GM23338 (cell line): ENCODE results near the gene HCK. TPM values are rescaled to one million over a fixed set of nuclear protein-coding genes. Genes with fewer than 3 reads are reported as not detected.

ENCODE experiments used
- ATAC-seq: fragments of 200-7000 bp; cut with Tn5 transposase; 3 replicates; pipeline ENCODE4 v1.9.1; 2020
- DNase-seq: peaks from one replicate; pipeline ENCODE4 v3.0.0-alpha.2; 2015; ENCODE audit warnings: low spot score
- H2AFZ ChIP-seq: fragments of 200-600 bp; sonication (generic); 2 replicates; pipeline ENCODE4 v1.8.0; 2016; ENCODE audit warnings: antibody characterized with exemption, mild to moderate bottlenecking, moderate library complexity
- H3F3A ChIP-seq: fragments of 200-600 bp; sonication (generic); replicated peaks from 2 replicates; pipeline ENCODE4 v1.8.0; 2017; ENCODE audit warnings: antibody characterized with exemption, mixed run types, low read depth
- H3K27ac ChIP-seq: fragments of 200-600 bp; sonication (generic); 2 replicates; pipeline ENCODE4 v1.6.1; 2016; ENCODE audit warnings: low read depth
- H3K27me3 ChIP-seq: fragments of 200-600 bp; sonication (generic); 2 replicates; pipeline ENCODE4 v1.8.0; 2016; ENCODE audit warnings: mild to moderate bottlenecking, mixed run types, moderate library complexity; ENCODE audit not compliant: insufficient read depth
- H3K36me3 ChIP-seq: fragments of 200-600 bp; sonication (generic); 2 replicates; pipeline ENCODE4 v1.8.0; 2016; ENCODE audit warnings: mild to moderate bottlenecking; ENCODE audit not compliant: insufficient read depth
- H3K4me1 ChIP-seq: fragments of 200-600 bp; sonication (generic); 2 replicates; pipeline ENCODE4 v1.8.0; 2016; ENCODE audit warnings: mild to moderate bottlenecking, moderate library complexity; ENCODE audit not compliant: insufficient read depth
- H3K4me2 ChIP-seq: fragments of 200-600 bp; sonication (generic); 2 replicates; pipeline ENCODE4 v1.7.1; 2017; ENCODE audit warnings: mixed run types
- H3K4me3 ChIP-seq: fragments of 200-600 bp; sonication (generic); 2 replicates; pipeline ENCODE4 v1.6.1; 2016; ENCODE audit warnings: mixed run types
- H3K79me2 ChIP-seq: fragments of 200-600 bp; sonication (generic); replicated peaks from 2 replicates; pipeline ENCODE4 v1.8.0; 2017; ENCODE audit warnings: mild to moderate bottlenecking; ENCODE audit not compliant: insufficient read depth
- H3K9me2 ChIP-seq: fragments of 200-600 bp; sonication (generic); 2 replicates; pipeline ENCODE4 v1.8.0; 2017; ENCODE audit not compliant: insufficient read depth
- H4K20me1 ChIP-seq: fragments of 200-600 bp; sonication (generic); replicated peaks from 2 replicates; pipeline ENCODE4 v1.8.0; 2017; ENCODE audit warnings: mild to moderate bottlenecking; ENCODE audit not compliant: insufficient read depth
- H3K27ac Mint-ChIP-seq: 2 replicates; pipeline ENCODE4 v1.8.0; 2020; ENCODE audit warnings: inconsistent platforms, mild to moderate bottlenecking, moderate library complexity, mixed read lengths
- H3K27me3 Mint-ChIP-seq: 3 replicates; pipeline ENCODE4 v1.8.0; 2022; ENCODE audit warnings: low read depth, mild to moderate bottlenecking, moderate library complexity, mixed read lengths, inconsistent platforms; ENCODE audit not compliant: insufficient read depth, poor library complexity
- H3K36me3 Mint-ChIP-seq: 3 replicates; pipeline ENCODE4 v1.8.0; 2021; ENCODE audit warnings: low read depth, mild to moderate bottlenecking, inconsistent platforms, moderate library complexity, mixed read lengths
- H3K4me1 Mint-ChIP-seq: 3 replicates; pipeline ENCODE4 v1.8.0; 2020; ENCODE audit warnings: mild to moderate bottlenecking, inconsistent platforms, mixed read lengths
- H3K4me3 Mint-ChIP-seq: 3 replicates; pipeline ENCODE4 v1.8.0; 2021; ENCODE audit warnings: moderate library complexity, mild to moderate bottlenecking, inconsistent platforms, mixed read lengths
- H3K9me3 Mint-ChIP-seq: 3 replicates; pipeline ENCODE4 v1.8.0; 2020; ENCODE audit warnings: moderate library complexity, mild to moderate bottlenecking, inconsistent platforms, mixed read lengths
- CREB1 ChIP-seq: fragments of 250-450 bp; sonication (Bioruptor Pico); IDR thresholded peaks from 2 replicates; pipeline ENCODE4 v1.5.0; 2020; ENCODE audit warnings: low read depth, mild to moderate bottlenecking, moderate library complexity
- JUNB ChIP-seq: IDR thresholded peaks from one replicate; pipeline ENCODE4 v1.6.1; 2016; ENCODE audit warnings: antibody characterized with exemption; ENCODE audit not compliant: unreplicated experiment
- NANOG ChIP-seq: IDR thresholded peaks from 2 replicates; pipeline ENCODE4 v1.6.1; 2016; ENCODE audit warnings: antibody characterized with exemption, borderline replicate concordance
- POLR2AphosphoS5 ChIP-seq: IDR thresholded peaks from 2 replicates; pipeline ENCODE4 v1.6.1; 2016; ENCODE audit warnings: antibody characterized with exemption, low read depth
- STAT1 ChIP-seq: IDR thresholded peaks from one replicate; pipeline ENCODE4 v1.6.1; 2016; ENCODE audit warnings: antibody characterized with exemption; ENCODE audit not compliant: unreplicated experiment
- ZNF331 ChIP-seq: fragments of 250-450 bp; sonication (Bioruptor Pico); IDR thresholded peaks from 2 replicates; pipeline ENCODE4 v1.5.0; 2020; ENCODE audit warnings: low read depth, mild to moderate bottlenecking, moderate library complexity
- polyA plus RNA-seq: library from polyadenylated mRNA; unstranded; fragments of >200 nt; fragmentation: Nextera tagmentation; extraction: Ambion mirVana; gene quantifications from 2 replicates; pipeline ENCODE4 v1.2.1, GENCODE V29; 2016
- total RNA-seq: library from RNA; depleted of rRNA; stranded (reverse); fragments of >200 nt; shearing (Covaris generic); gene quantifications from 2 replicates; pipeline ENCODE4 v1.2.3, GENCODE V29; 2014
- TF ChIP-seq, protein P1 (sequence below), 2 experiments: fragments of 200-600 bp in 1 of 2; sonication (generic) in 1 of 2; conservative IDR thresholded peaks; 2 replicates each; pipeline versions ENCODE4 v1.5.1 to v1.6.1; 2016 to 2017; ENCODE audit warnings: antibody characterized with exemption in 2 of 2, low read depth in 2 of 2, mild to moderate bottlenecking in 2 of 2, moderate library complexity in 1 of 2
- TF ChIP-seq, protein P2 (sequence below): IDR thresholded peaks from 2 replicates; pipeline ENCODE4 v1.6.1; 2016; ENCODE audit warnings: antibody characterized with exemption

The HCK gene
- total and polyA plus RNA-seq, 2 experiments from 2014 or later, result 0.97 TPM; not detected in 1

- Histone ChIP-seq H3K4me2 (no peak overlapping the region), H3K4me3 (no peak overlapping the region), H3K4me1 (no peaks in the 10 kb centered on the region), H4K20me1 (peaks cover 49% of the 10 kb centered on the region), H3K79me2 (no peaks in the 10 kb centered on the region), H3K9me2 (no peaks in the 10 kb centered on the region), H3K27ac (no peak overlapping the region), H2AFZ (no peak overlapping the region), H3K27me3 (no peaks in the 10 kb centered on the region), H3F3A (no peaks in the 10 kb centered on the region), H3K36me3 (peaks cover 62% of the 10 kb centered on the region)
- DNase-seq (no peak), ATAC-seq (no peak)
- Mint-ChIP-seq H3K4me1 (no peaks in the 10 kb centered on the region), H3K27ac (no peak overlapping the region), H3K36me3 (peaks cover 65% of the 10 kb centered on the region), H3K4me3 (no peak overlapping the region), H3K9me3 (no peaks in the 10 kb centered on the region; the same call in 2 of the 3 replicates), H3K27me3 (peaks cover 4% of the 10 kb centered on the region)
- TF ChIP-seq JUNB (no peak), NANOG (no peak), STAT1 (no peak)
- TF ChIP-seq, protein P1, sequence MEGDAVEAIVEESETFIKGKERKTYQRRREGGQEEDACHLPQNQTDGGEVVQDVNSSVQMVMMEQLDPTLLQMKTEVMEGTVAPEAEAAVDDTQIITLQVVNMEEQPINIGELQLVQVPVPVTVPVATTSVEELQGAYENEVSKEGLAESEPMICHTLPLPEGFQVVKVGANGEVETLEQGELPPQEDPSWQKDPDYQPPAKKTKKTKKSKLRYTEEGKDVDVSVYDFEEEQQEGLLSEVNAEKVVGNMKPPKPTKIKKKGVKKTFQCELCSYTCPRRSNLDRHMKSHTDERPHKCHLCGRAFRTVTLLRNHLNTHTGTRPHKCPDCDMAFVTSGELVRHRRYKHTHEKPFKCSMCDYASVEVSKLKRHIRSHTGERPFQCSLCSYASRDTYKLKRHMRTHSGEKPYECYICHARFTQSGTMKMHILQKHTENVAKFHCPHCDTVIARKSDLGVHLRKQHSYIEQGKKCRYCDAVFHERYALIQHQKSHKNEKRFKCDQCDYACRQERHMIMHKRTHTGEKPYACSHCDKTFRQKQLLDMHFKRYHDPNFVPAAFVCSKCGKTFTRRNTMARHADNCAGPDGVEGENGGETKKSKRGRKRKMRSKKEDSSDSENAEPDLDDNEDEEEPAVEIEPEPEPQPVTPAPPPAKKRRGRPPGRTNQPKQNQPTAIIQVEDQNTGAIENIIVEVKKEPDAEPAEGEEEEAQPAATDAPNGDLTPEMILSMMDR (conservative IDR thresholded peaks at IDR 0.05; ENCODE audit: low read depth in 2 of 2), result no peak
These were observed 87.9 kb downstream of the HCK start for GRCh38 chr20:32139947-32140346.

DNA sequence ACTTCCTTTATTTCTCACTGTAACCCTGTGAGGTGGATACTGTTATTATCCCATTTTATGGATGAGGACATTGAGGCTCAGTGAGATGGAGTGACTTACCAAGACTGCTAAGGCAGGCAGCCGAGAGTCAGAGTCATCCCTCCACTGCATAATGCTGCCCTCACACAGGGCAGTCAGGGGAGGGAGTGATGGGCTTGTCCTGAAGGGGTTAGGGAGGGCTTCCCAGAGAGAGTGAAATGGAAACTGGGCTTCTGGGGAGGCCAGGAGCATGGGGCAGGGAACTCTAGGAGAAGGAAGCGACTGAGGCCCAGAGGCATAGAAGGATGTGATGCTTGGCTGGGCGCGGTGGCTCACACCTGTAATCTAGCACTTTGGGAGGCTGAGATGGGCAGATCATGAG lies 88.6 kb downstream of the HCK start:
- Histone ChIP-seq H2AFZ (no peak overlapping the region), H3K79me2 (no peaks in the 10 kb centered on the region), H3K27ac (no peak overlapping the region), H3K9me2 (no peaks in the 10 kb centered on the region), H3K4me2 (no peak overlapping the region), H4K20me1 (peaks cover 43% of the 10 kb centered on the region), H3K36me3 (peaks cover 68% of the 10 kb centered on the region), H3K27me3 (no peaks in the 10 kb centered on the region), H3K4me1 (no peaks in the 10 kb centered on the region), H3F3A (no peaks in the 10 kb centered on the region), H3K4me3 (no peak overlapping the region)
- Mint-ChIP-seq H3K9me3 (no peaks in the 10 kb centered on the region; the same call in 2 of the 3 replicates), H3K4me1 (no peaks in the 10 kb centered on the region), H3K27ac (no peak overlapping the region), H3K4me3 (no peak overlapping the region), H3K36me3 (peaks cover 71% of the 10 kb centered on the region), H3K27me3 (peaks cover 2% of the 10 kb centered on the region)
- no peak for DNase-seq
- ATAC-seq, result no peak
- TF ChIP-seq NANOG (no peak), CREB1 (CRISPR knock-in tag) (no peak), ZNF331 (CRISPR knock-in tag) (no peak), STAT1 (no peak), POLR2AphosphoS5 (no peak)
- TF ChIP-seq, protein P2, sequence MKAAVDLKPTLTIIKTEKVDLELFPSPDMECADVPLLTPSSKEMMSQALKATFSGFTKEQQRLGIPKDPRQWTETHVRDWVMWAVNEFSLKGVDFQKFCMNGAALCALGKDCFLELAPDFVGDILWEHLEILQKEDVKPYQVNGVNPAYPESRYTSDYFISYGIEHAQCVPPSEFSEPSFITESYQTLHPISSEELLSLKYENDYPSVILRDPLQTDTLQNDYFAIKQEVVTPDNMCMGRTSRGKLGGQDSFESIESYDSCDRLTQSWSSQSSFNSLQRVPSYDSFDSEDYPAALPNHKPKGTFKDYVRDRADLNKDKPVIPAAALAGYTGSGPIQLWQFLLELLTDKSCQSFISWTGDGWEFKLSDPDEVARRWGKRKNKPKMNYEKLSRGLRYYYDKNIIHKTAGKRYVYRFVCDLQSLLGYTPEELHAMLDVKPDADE, result no peak
- TF ChIP-seq, protein P1 (conservative IDR thresholded peaks at IDR 0.05; ENCODE audit: low read depth in 2 of 2), result no peak
